ENCODE data around the gene DMD. TPM values are rescaled to one million over a fixed set of nuclear protein-coding genes. Genes with fewer than 3 reads are reported as not detected.
A peak's percentile ranks its signal among the peaks of the same experiment; 100 is the strongest.

The DMD gene
- polyA plus RNA-seq, 2 of the 4 experiments (the other 2 are of a cell fraction): 0.03 TPM; not detected in 1

GRCh38 chrX:33126469-33126868 is 84.9 kb downstream of the DMD start (continued):
- TF ChIP-seq REST (IDR thresholded peaks at IDR 0.05): no peak
- no peak for TF ChIP-seq ZFP36 (IDR thresholded peaks at IDR 0.05; ENCODE audit: borderline replicate concordance, partially characterized antibody)
- no peak for TF ChIP-seq HEYL (CRISPR knock-in tag; IDR thresholded peaks at IDR 0.05)
- TF ChIP-seq RARB (CRISPR knock-in tag; IDR thresholded peaks at IDR 0.05): no peak
- TF ChIP-seq BHLHE40 (IDR thresholded peaks at IDR 0.05; ENCODE audit: low read depth, low read length): no peak
- no peak for TF ChIP-seq FOSL2 (IDR thresholded peaks at IDR 0.05)
- no peak for TF ChIP-seq FOSL2 (CRISPR knock-in tag; IDR thresholded peaks at IDR 0.05)

- Histone ChIP-seq H3K9me3 (no peaks in the 10 kb centered on the region), H3K4me1 (no peaks in the 10 kb centered on the region), H3K4me2 (no peak overlapping the region), H3K27ac (no peak overlapping the region), H3K4me3 (no peak overlapping the region)
- FAIRE-seq (peak; percentile 84), ATAC-seq (no peak), DNase-seq (ENCODE audit: low read depth in 1 of 2, low spot score in 1 of 2) (no peak)
- POLR2A ChIA-PET: no interaction called here
- TF ChIP-seq MAX (IDR thresholded peaks at IDR 0.05) (no peak), E2F6 (IDR thresholded peaks at IDR 0.05; ENCODE audit: borderline replicate concordance, low read depth) (no peak), SMC3 (IDR thresholded peaks at IDR 0.05) (no peak), JUNB (IDR thresholded peaks at IDR 0.05) (no peak), NFE2L2 (conservative IDR thresholded peaks at IDR 0.05; ENCODE audit: low read length) (no peak), USF2 (IDR thresholded peaks at IDR 0.05) (no peak), CHD2 (IDR thresholded peaks at IDR 0.05; ENCODE audit: low read length, partially characterized antibody) (no peak), FOXS1 (CRISPR knock-in tag; IDR thresholded peaks at IDR 0.05) (no peak), ZSCAN20 (CRISPR knock-in tag; IDR thresholded peaks at IDR 0.05) (no peak), RAD21 (conservative IDR thresholded peaks at IDR 0.05 in 1 of 2, IDR thresholded peaks at IDR 0.05 in 1 of 2) (no peak), HOXB5 (CRISPR knock-in tag; IDR thresholded peaks at IDR 0.05) (no peak), NR3C1 (IDR thresholded peaks at IDR 0.05) (no peak), PBX3 (IDR thresholded peaks at IDR 0.05) (no peak), RFX5 (IDR thresholded peaks at IDR 0.05) (no peak), MAFK (IDR thresholded peaks at IDR 0.05; ENCODE audit: partially characterized antibody) (no peak), HES2 (IDR thresholded peaks at IDR 0.05) (no peak), REST (IDR thresholded peaks at IDR 0.05) (no peak), CBX2 (IDR thresholded peaks at IDR 0.05; ENCODE audit: borderline replicate concordance, low read depth) (no peak), KDM1A (IDR thresholded peaks at IDR 0.05; ENCODE audit: low read depth) (no peak)
- WGBS (ENCODE audit: missing lambda C conversion rate): 12% methylated on average over 3 of the region's 3 CpGs
- CTCF ChIA-PET: no interaction called here
These were observed 101.5 kb downstream of the DMD start for GRCh38 chrX:33109858-33110257.

Data from A549 (cell line).